Right atrium auricular region (tissue), 2 donors: ENCODE results near the gene ITM2C. TPM values are rescaled to one million over a fixed set of nuclear protein-coding genes. Genes with fewer than 3 reads are reported as not detected.

Source experiments
- DNase-seq: peaks from one replicate; pipeline ENCODE4 v3.0.0-alpha.2; 2019; ENCODE audit warnings: low spot score
- H3K27ac ChIP-seq, 2 donors: fragments of 200-600 bp; sonication (generic); 1 replicate in 1 of 2; 2 replicates in 1 of 2; pipeline ENCODE4 v1.5.1; 2016 to 2019
- H3K27me3 ChIP-seq, 2 donors: fragments of 200-600 bp; sonication (generic); one replicate each; pipeline versions ENCODE4 v1.5.1 to v1.6.0; 2017 to 2019
- H3K36me3 ChIP-seq: fragments of 200-600 bp; sonication (generic); one replicate; pipeline ENCODE4 v1.5.1; 2016
- H3K4me1 ChIP-seq, 2 donors: fragments of 200-600 bp; sonication (generic); one replicate each; pipeline versions ENCODE4 v1.5.1 to v1.6.0; 2017 to 2019
- H3K4me3 ChIP-seq, 2 donors: fragments of 200-600 bp; sonication (generic); 1 replicate in 1 of 2; 2 replicates in 1 of 2; pipeline ENCODE4 v1.5.1; 2017 to 2019; ENCODE audit warnings: mild to moderate bottlenecking in 1 of 2, moderate library complexity in 1 of 2
- H3K9me3 ChIP-seq, 2 donors: fragments of 200-600 bp; sonication (generic); one replicate each; pipeline ENCODE4 v1.5.1; 2019
- CTCF ChIP-seq, 2 donors: fragments of 200-600 bp; sonication (generic); IDR thresholded peaks; one replicate each; pipeline ENCODE4 v1.5.1; 2019; ENCODE audit warnings: antibody characterized with exemption in 2 of 2
- total RNA-seq, 2 donors: library from RNA; depleted of rRNA; stranded (reverse); fragments of >200 nt; gene quantifications; one replicate each; pipeline ENCODE4 v1.1.0, GENCODE V29; 2016

The ITM2C gene
- total RNA-seq, 2 donors from 2014 or later, result 35.8 to 38.3 TPM

GRCh38 chr2:230891509-230891908, 26.8 kb downstream of the ITM2C start:
- no peaks in the 10 kb centered on the region for H3K4me1 ChIP-seq
- no peaks in the 10 kb centered on the region for H3K27me3 ChIP-seq
- no peak for DNase-seq
- H3K9me3 ChIP-seq, result no peaks in the 10 kb centered on the region
- no peaks in the 10 kb centered on the region for H3K36me3 ChIP-seq
- TF ChIP-seq CTCF (IDR thresholded peaks at IDR 0.05), result no peak
- H3K4me3 ChIP-seq, result no peak overlapping the region
- no peak overlapping the region for H3K27ac ChIP-seq

- no peaks in the 10 kb centered on the region for H3K4me1 ChIP-seq
- H3K27ac ChIP-seq, result no peak overlapping the region
- TF ChIP-seq CTCF (IDR thresholded peaks at IDR 0.05), result no peak
- DNase-seq, result no peak
- no peaks in the 10 kb centered on the region for H3K36me3 ChIP-seq
- H3K27me3 ChIP-seq, result no peaks in the 10 kb centered on the region
- H3K9me3 ChIP-seq, result no peaks in the 10 kb centered on the region
- H3K4me3 ChIP-seq, result no peak overlapping the region
These were observed 28.6 kb downstream of the ITM2C start for GRCh38 chr2:230893338-230893737.

- Histone ChIP-seq H3K27ac (no peak overlapping the region), H3K9me3 (no peaks in the 10 kb centered on the region), H3K27me3 (no peaks in the 10 kb centered on the region), H3K4me3 (no peak overlapping the region), H3K4me1 (no peaks in the 10 kb centered on the region), H3K36me3 (no peaks in the 10 kb centered on the region)
- TF ChIP-seq CTCF (IDR thresholded peaks at IDR 0.05), result no peak
- no peak for DNase-seq
These were observed 29.4 kb downstream of the ITM2C start for GRCh38 chr2:230893841-230894781.

GRCh38 chr2:230895536-230896345, 31.0 kb downstream of the ITM2C start:
- Histone ChIP-seq H3K4me3 (no peak overlapping the region), H3K4me1 (no peaks in the 10 kb centered on the region), H3K36me3 (no peaks in the 10 kb centered on the region), H3K9me3 (no peaks in the 10 kb centered on the region), H3K27me3 (no peaks in the 10 kb centered on the region), H3K27ac (no peak overlapping the region)
- no peak for DNase-seq
- TF ChIP-seq CTCF (IDR thresholded peaks at IDR 0.05), result no peak

- Histone ChIP-seq H3K36me3 (no peaks in the 10 kb centered on the region), H3K4me3 (no peak overlapping the region), H3K27ac (no peak overlapping the region), H3K4me1 (no peaks in the 10 kb centered on the region), H3K9me3 (no peaks in the 10 kb centered on the region), H3K27me3 (peaks cover 0 to 3% of the 10 kb centered on the region in 2 donors)
- no peak for DNase-seq
- TF ChIP-seq CTCF (IDR thresholded peaks at IDR 0.05), result no peak
These were observed 31.8 kb downstream of the ITM2C start for GRCh38 chr2:230896346-230897115.
